Keratinocyte (primary cell): Measurements from ENCODE around the gene ATP1B2. TPM values are rescaled to one million over a fixed set of nuclear protein-coding genes. Genes with fewer than 3 reads are reported as not detected.

ENCODE experiments used
- DNase-seq: peaks from one replicate; pipeline ENCODE4 v3.0.0-alpha.2; 2011; ENCODE audit warnings: low read depth, missing footprints, low spot score
- FAIRE-seq: peaks from 2 replicates; lab custom pipeline; 2011; peaks lifted over from hg19 to GRCh38; lab: Jason Lieb, UNC
- H2AFZ ChIP-seq: 2 replicates; pipeline ENCODE4 v1.6.0; 2012; ENCODE audit warnings: low read length, control low read depth, inconsistent platforms; ENCODE audit not compliant: control insufficient read depth
- H3K27ac ChIP-seq: 2 replicates; pipeline ENCODE4 v1.5.1; 2011; ENCODE audit warnings: low read length; ENCODE audit not compliant: control insufficient read depth, insufficient read depth
- H3K27me3 ChIP-seq: 3 replicates; pipeline ENCODE4 v1.6.0; 2011; ENCODE audit warnings: low read length; ENCODE audit not compliant: control insufficient read depth, insufficient read depth; ENCODE audit errors: extremely low read depth
- H3K36me3 ChIP-seq, 2 experiments: 2 replicates in 1 of 2; 3 replicates in 1 of 2; pipeline ENCODE4 v1.5.1; 2011; ENCODE audit warnings: low read length in 2 of 2, mild to moderate bottlenecking in 1 of 2; ENCODE audit not compliant: control insufficient read depth in 2 of 2, insufficient read depth in 2 of 2; ENCODE audit errors: extremely low read depth in 1 of 2
- H3K4me1 ChIP-seq: 3 replicates; pipeline ENCODE4 v1.5.1; 2011; ENCODE audit warnings: low read length; ENCODE audit not compliant: control insufficient read depth, insufficient read depth; ENCODE audit errors: extremely low read depth
- H3K4me2 ChIP-seq: 3 replicates; pipeline ENCODE4 v1.6.0; 2011; ENCODE audit warnings: low read depth, low read length; ENCODE audit not compliant: control insufficient read depth, insufficient read depth; ENCODE audit errors: extremely low read depth
- H3K4me3 ChIP-seq, 3 experiments: fragments of 200-600 bp in 1 of 3; sonication (generic) in 1 of 3; 2 replicates in 2 of 3; 3 replicates in 1 of 3; pipeline ENCODE4 v1.5.1; 2011 to 2016; ENCODE audit warnings: low read length in 3 of 3, mild to moderate bottlenecking in 3 of 3, control low read depth in 2 of 3, inconsistent platforms in 1 of 3, low read depth in 1 of 3, mixed read lengths in 1 of 3, mixed run types in 1 of 3, moderate library complexity in 1 of 3; ENCODE audit not compliant: control insufficient read depth in 2 of 3, insufficient read depth in 2 of 3; ENCODE audit errors: extremely low read depth in 1 of 3
- H3K79me2 ChIP-seq: 2 replicates; pipeline ENCODE4 v1.6.0; 2012; ENCODE audit warnings: low read length; ENCODE audit not compliant: control insufficient read depth, insufficient read depth
- H3K9ac ChIP-seq: 3 replicates; pipeline ENCODE4 v1.6.0; 2011; ENCODE audit warnings: low read length; ENCODE audit not compliant: control insufficient read depth, insufficient read depth; ENCODE audit errors: extremely low read depth
- H3K9me1 ChIP-seq: 3 replicates; pipeline ENCODE4 v1.6.0; 2011; ENCODE audit warnings: low read length; ENCODE audit not compliant: control insufficient read depth, insufficient read depth; ENCODE audit errors: extremely low read depth
- H3K9me3 ChIP-seq: 2 replicates; pipeline ENCODE4 v1.5.1; 2012; ENCODE audit warnings: low read depth, low read length; ENCODE audit not compliant: control insufficient read depth
- H4K20me1 ChIP-seq: 3 replicates; pipeline ENCODE4 v1.6.0; 2011; ENCODE audit warnings: low read length; ENCODE audit not compliant: control insufficient read depth, insufficient read depth; ENCODE audit errors: extremely low read depth
- EZH2 ChIP-seq: IDR thresholded peaks from one replicate; pipeline ENCODE4 v1.6.1; 2012; ENCODE audit warnings: inconsistent platforms, mild to moderate bottlenecking, low read length, moderate library complexity
- dilution Hi-C: fragments of 300-500 bp; cut with MboI; formaldehyde crosslinking; loops from one replicate; pipeline ENCODE4 v1.7.0; 2020; ENCODE audit warnings: low sequenced_read_pairs; ENCODE audit not compliant: extremely low pct_ligation_motif_present
- polyA plus RNA-seq, 5 experiments: library from polyadenylated mRNA; depleted of rRNA in 3 of 5; stranded (reverse) in 3 of 5; stranded (forward) in 1 of 5; unstranded in 1 of 5; fragments of >200 nt; gene quantifications; 1 replicate in 1 of 5; 2 replicates in 3 of 5; 3 replicates in 1 of 5; pipeline versions ENCODE4 v1.2.1 to v1.2.3, GENCODE V29; 2011 to 2012; ENCODE audit warnings: missing spikeins in 2 of 5, low read depth in 1 of 5, low replicate concordance in 1 of 5
- TF ChIP-seq, protein P1 (sequence below), 3 experiments: IDR thresholded peaks in 1 of 3; conservative IDR thresholded peaks in 1 of 3; optimal IDR thresholded peaks in 1 of 3; 2 replicates in 2 of 3; 3 replicates in 1 of 3; pipeline versions ENCODE3 to v1.5.1; 2011; ENCODE audit warnings: low read length in 3 of 3, mild to moderate bottlenecking in 3 of 3, moderate library complexity in 2 of 3, control low read depth in 1 of 3, inconsistent platforms in 1 of 3; ENCODE audit not compliant: insufficient read depth in 2 of 3; ENCODE audit errors: extremely low read depth in 1 of 3

Gene ATP1B2
- polyA plus RNA-seq, 1 donor (not counting 4 experiments of a cell fraction or from before 2014, with no cell fraction given) = not detected

DNA sequence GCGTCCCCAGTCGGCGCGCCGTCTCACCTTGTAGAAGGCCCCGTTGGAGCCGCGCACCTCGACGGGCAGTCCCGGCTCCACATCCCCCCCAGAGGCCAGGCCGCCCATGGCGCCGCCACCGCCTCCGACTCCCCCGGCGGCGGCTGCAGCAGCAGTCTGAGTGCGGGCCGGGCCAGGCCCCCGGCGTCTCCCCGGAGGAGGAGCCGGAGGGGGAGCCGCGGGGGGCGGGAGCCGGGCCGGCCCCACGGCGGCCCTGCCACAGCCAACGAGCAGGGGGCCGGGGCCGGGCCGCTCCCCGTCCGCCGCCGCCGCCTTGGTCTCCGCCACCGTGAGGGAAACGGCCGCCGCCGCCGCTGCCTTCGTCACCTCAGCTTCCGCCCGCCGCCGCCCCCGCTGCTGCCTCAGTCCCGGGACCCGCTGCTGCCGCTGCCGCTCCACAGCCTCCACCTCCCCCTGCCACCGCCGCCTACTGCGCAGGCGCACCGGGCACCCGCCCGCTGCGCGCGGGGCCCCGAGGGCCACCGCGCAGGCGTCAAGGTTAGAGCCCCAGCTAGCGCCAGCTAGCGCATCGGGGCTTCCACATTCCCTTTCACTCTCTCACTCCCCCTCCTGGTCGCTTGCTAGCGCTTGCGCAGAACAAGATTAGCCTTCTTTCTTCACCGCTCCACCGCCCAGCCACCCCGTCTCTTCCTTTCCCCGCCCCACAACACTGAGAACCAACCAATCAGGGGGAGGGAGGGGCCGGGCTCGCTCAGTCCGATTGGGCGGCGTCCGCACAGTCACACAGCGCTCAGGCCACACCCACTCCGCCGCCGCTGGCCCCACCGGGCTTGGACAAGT is 36.1 kb upstream of the ATP1B2 start, which contains the start of gene FXR2:
Gene FXR2 (minus strand): TSS at position 473 of the 840 bp plus-strand sequence. CDS start 365 bp downstream, at position 108.
- TF ChIP-seq EZH2 = no peak
- TF ChIP-seq, protein P1, sequence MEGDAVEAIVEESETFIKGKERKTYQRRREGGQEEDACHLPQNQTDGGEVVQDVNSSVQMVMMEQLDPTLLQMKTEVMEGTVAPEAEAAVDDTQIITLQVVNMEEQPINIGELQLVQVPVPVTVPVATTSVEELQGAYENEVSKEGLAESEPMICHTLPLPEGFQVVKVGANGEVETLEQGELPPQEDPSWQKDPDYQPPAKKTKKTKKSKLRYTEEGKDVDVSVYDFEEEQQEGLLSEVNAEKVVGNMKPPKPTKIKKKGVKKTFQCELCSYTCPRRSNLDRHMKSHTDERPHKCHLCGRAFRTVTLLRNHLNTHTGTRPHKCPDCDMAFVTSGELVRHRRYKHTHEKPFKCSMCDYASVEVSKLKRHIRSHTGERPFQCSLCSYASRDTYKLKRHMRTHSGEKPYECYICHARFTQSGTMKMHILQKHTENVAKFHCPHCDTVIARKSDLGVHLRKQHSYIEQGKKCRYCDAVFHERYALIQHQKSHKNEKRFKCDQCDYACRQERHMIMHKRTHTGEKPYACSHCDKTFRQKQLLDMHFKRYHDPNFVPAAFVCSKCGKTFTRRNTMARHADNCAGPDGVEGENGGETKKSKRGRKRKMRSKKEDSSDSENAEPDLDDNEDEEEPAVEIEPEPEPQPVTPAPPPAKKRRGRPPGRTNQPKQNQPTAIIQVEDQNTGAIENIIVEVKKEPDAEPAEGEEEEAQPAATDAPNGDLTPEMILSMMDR (optimal IDR thresholded peaks at IDR 0.05 in 1 of 3, IDR thresholded peaks at IDR 0.05 in 1 of 3, conservative IDR thresholded peaks at IDR 0.05 in 1 of 3; ENCODE audit: extremely low read depth in 1 of 3, insufficient read depth in 2 of 3, low read length in 3 of 3) = peak; percentile 49 to 79 (median 61)
- DNase-seq = peak; percentile 99
- FAIRE-seq = no peak
- peak within 1 kb of the TSS; percentile 87 for H3K27ac ChIP-seq
- peak within 1 kb of the TSS; percentile 87 for H3K9ac ChIP-seq
- peaks cover 3% of the 10 kb centered on the region for H4K20me1 ChIP-seq
- peaks cover 46% of the 10 kb centered on the region for H3K79me2 ChIP-seq
- H3K4me1 ChIP-seq = peaks cover 20% of the 10 kb centered on the region
- no peaks in the 10 kb centered on the region for H3K9me1 ChIP-seq
- H2AFZ ChIP-seq = peak within 1 kb of the TSS; percentile 83
- no peaks in the 10 kb centered on the region for H3K27me3 ChIP-seq
- H3K4me2 ChIP-seq = peak within 1 kb of the TSS; percentile 99
- peak within 1 kb of the TSS; percentile 61 to 88 (median 81) for H3K4me3 ChIP-seq
- no peaks in the 10 kb centered on the region for H3K9me3 ChIP-seq
- H3K36me3 ChIP-seq = peaks cover 0 to 9% of the 10 kb centered on the region in 2 experiments
- dilution Hi-C loops = no loop called here

DNA sequence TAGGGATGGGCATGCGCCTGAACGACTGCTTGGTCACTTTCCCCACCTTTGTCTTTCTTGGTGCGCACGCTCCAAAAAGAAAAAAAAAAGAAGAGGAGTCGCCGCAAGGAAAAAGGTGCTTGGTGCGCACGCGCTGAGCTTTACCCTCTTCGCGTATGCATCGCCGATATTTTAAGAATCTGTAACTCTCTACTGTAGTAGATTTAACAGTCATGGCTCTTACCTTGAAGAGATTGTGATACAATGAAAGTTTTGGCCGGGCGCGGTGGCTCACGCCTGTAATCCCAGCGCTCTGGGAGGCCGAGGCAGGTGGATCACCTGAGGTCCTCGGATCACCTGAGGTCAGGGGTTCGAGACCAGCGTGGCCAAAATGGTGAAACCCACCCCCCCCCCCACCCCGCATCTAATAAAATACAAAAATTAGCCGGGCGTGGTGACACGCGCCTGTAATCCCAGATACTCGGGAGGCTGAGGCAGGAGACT is 35.4 kb upstream of the ATP1B2 start:
- Histone ChIP-seq H3K4me2 (peak overlapping the region; percentile 58), H3K4me1 (peaks cover 20% of the 10 kb centered on the region), H3K4me3 (peak overlapping the region in 2 of 3 experiments; percentile 25 to 65), H3K27ac (peak overlapping the region; percentile 40), H3K79me2 (peaks cover 41% of the 10 kb centered on the region), H3K9me3 (no peaks in the 10 kb centered on the region), H2AFZ (peak overlapping the region; percentile 83), H3K27me3 (no peaks in the 10 kb centered on the region), H4K20me1 (peaks cover 3% of the 10 kb centered on the region), H3K9me1 (no peaks in the 10 kb centered on the region), H3K36me3 (peaks cover 0 to 5% of the 10 kb centered on the region in 2 experiments), H3K9ac (peak overlapping the region; percentile 61)
- TF ChIP-seq, protein P1 (optimal IDR thresholded peaks at IDR 0.05 in 1 of 3, IDR thresholded peaks at IDR 0.05 in 1 of 3, conservative IDR thresholded peaks at IDR 0.05 in 1 of 3; ENCODE audit: extremely low read depth in 1 of 3, insufficient read depth in 2 of 3, low read length in 3 of 3) = no peak
- TF ChIP-seq EZH2 = no peak
- dilution Hi-C loops = no loop called here
- DNase-seq = no peak
- FAIRE-seq = peak; percentile 36
